Activated CD4-positive, alpha-beta T cell treated with anti-CD3 and anti-CD28 coated beads for 36 hours (primary cell): Measurements from ENCODE around the gene ONECUT1. TPM values are rescaled to one million over a fixed set of nuclear protein-coding genes. Genes with fewer than 3 reads are reported as not detected.

ENCODE experiments used
- ATAC-seq: fragments of 200-7000 bp; cut with Tn5 transposase; one replicate; pipeline ENCODE4 v1.10.0; 2021; ENCODE audit warnings: mild to moderate bottlenecking, moderate library complexity
- CTCF ChIA-PET: fragments of 350-600 bp; sonication (Branson Sonifier 250); formaldehyde crosslinking; loops from one replicate; lab custom pipeline; 2021; ENCODE audit warnings: antibody characterized with exemption; lab: Charles Lee
- POLR2A ChIA-PET: fragments of 350-600 bp; sonication (Branson Sonifier 250); formaldehyde crosslinking; loops from one replicate; lab custom pipeline; 2021; ENCODE audit warnings: antibody characterized with exemption, inconsistent platforms; lab: Charles Lee
- DNase-seq: peaks from one replicate; pipeline ENCODE4 v3.0.0-alpha.2; 2020
- H3K27ac Mint-ChIP-seq: one replicate; pipeline ENCODE4 v1.8.0; 2021; ENCODE audit warnings: mixed read lengths
- H3K27me3 Mint-ChIP-seq: one replicate; pipeline ENCODE4 v1.8.0; 2021; ENCODE audit warnings: mixed read lengths
- H3K36me3 Mint-ChIP-seq: one replicate; pipeline ENCODE4 v1.8.0; 2021; ENCODE audit warnings: low read depth, mixed read lengths
- H3K4me1 Mint-ChIP-seq: one replicate; pipeline ENCODE4 v1.8.0; 2021; ENCODE audit warnings: mixed read lengths
- H3K4me3 Mint-ChIP-seq: one replicate; pipeline ENCODE4 v1.8.0; 2021; ENCODE audit warnings: mild to moderate bottlenecking, moderate library complexity, mixed read lengths
- H3K9me3 Mint-ChIP-seq: one replicate; pipeline ENCODE4 v1.8.0; 2021; ENCODE audit warnings: low read depth, mixed read lengths
- intact Hi-C, 2 experiments: fragments of 100-400 bp; cut with DNase I in 1 of 2; cut with micrococcal nuclease in 1 of 2; formaldehyde crosslinking; loops; one replicate each; pipeline versions ENCODE4 v1.14.2 to v1.15.1; 2022 to 2024; cut with DNase I, micrococcal nuclease
- total RNA-seq, 2 experiments: library from RNA; stranded (reverse); gene quantifications; one replicate each; pipeline ENCODE4 v1.2.3, GENCODE V29; 2021

ONECUT1 gene
- total RNA-seq, 2 experiments from 2014 or later: not detected

- no peaks in the 10 kb centered on the region for H3K4me1 Mint-ChIP-seq
- no peaks in the 10 kb centered on the region for H3K27me3 Mint-ChIP-seq
- H3K36me3 Mint-ChIP-seq: no peaks in the 10 kb centered on the region
- no peak for ATAC-seq
- no peak overlapping the region for H3K4me3 Mint-ChIP-seq
- no peaks in the 10 kb centered on the region for H3K9me3 Mint-ChIP-seq
- CTCF ChIA-PET: interaction anchor here (0.6 to 1.2 kb wide), 6 partner anchors 125 to 502 kb away, joined by 3 to 6 read pairs (median 3); no protein-coding TSS in a partner anchor
- no peak overlapping the region for H3K27ac Mint-ChIP-seq
- DNase-seq: no peak
- POLR2A ChIA-PET: no interaction called here
- intact Hi-C loops: loop anchor here in 1 of 2 experiments (5.0 kb wide), 1 partner anchor 170 kb away; the partner anchor contains the start of gene ARPP19
These were observed 52.4 kb downstream of the ONECUT1 start for GRCh38 chr15:52737720-52738119.

DNA sequence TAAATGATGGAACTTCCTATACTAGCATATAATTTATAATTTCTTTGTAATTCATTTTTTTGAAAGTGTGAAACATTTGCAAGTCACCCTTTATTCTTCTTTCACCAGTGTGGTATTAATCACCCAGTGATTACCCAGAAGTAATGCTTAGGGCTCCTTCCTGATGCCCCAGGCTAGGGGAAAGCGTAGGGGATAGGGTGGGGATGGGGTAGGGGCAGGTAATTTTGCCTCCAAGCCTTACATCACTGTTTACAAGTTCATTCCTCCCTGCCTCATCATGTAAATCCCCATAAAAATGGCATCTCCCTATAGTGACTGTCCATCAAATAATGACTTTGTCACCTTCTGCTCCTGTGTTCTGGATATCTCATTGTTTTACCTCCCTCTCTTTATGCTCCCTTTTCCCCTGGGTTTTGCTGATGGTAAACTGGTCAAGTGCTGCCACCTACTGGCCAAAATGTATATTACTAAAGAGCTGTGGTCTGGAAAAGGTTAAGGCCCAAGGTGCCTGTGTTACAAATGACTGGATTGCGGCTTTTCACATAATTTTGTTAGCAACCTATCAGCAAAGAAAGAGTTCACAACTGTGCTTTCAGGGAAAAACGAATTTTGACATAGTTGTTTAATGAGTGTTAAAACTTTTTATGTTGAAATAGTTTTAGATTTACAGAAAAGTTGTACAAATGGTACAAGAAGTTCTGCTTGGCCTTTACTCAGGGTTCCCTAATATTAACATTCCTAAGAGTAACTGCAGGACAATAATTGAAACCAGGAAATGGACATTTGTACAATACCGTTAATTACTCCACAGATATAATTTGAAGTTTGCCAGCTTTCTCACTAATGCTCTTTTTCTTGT lies 54.7 kb downstream of the ONECUT1 start:
- H3K4me1 Mint-ChIP-seq: peaks cover 5% of the 10 kb centered on the region
- no peaks in the 10 kb centered on the region for H3K36me3 Mint-ChIP-seq
- no peaks in the 10 kb centered on the region for H3K9me3 Mint-ChIP-seq
- ChIA-PET CTCF (interaction anchor here (0.6 to 3.6 kb wide), 22 partner anchors 12 to 657 kb away, joined by 3 to 67 read pairs (median 4); no protein-coding TSS in a partner anchor), POLR2A (no interaction called here)
- no peak overlapping the region for H3K4me3 Mint-ChIP-seq
- no peak overlapping the region for H3K27ac Mint-ChIP-seq
- DNase-seq (peak; percentile 77), ATAC-seq (peak; percentile 91)
- intact Hi-C loops: loop anchor here (1.0 to 5.0 kb wide), 5 partner anchors 167 to 479 kb away; partner anchors contain the start of gene ARPP19 (in 2 of the 2)
- no peaks in the 10 kb centered on the region for H3K27me3 Mint-ChIP-seq

DNA sequence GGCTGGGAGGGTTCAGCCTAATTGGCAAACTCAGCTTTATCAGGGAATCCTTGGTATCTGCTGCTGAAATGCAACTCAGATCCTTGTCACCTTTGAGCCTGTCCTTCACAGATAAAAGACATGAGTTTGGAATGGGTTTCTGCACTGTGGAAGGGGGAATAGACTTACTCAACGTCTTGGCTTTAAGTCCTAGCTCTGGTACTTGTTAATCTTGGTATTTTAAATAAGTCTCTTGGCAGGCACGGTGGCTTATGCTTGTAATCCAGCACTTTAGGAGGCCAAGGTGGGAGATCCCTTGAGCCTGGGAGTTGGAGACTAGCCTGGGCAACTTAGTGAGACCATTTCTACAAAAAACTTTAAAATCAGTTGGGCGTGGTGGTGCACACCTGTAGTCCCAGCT lies 55.8 kb downstream of the ONECUT1 start:
- no peak for DNase-seq
- H3K36me3 Mint-ChIP-seq: no peaks in the 10 kb centered on the region
- no peak overlapping the region for H3K27ac Mint-ChIP-seq
- no peaks in the 10 kb centered on the region for H3K27me3 Mint-ChIP-seq
- H3K9me3 Mint-ChIP-seq: no peaks in the 10 kb centered on the region
- no peak overlapping the region for H3K4me3 Mint-ChIP-seq
- no peak for ATAC-seq
- H3K4me1 Mint-ChIP-seq: peaks cover 15% of the 10 kb centered on the region
- ChIA-PET CTCF (interaction anchor here (0.6 to 3.6 kb wide), 12 partner anchors 24 to 637 kb away, joined by 3 to 67 read pairs (median 4); no protein-coding TSS in a partner anchor), POLR2A (no interaction called here)
- intact Hi-C loops: loop anchor here (2.0 to 5.0 kb wide), 2 partner anchors 57 to 166 kb away; partner anchors contain the start of genes ARPP19 (in 1 of the 2) and ATOSA (in 1 of the 2)

- CTCF ChIA-PET: interaction anchor here (0.9 to 3.6 kb wide), 6 partner anchors 77 to 526 kb away, joined by 3 to 67 read pairs (median 4); no protein-coding TSS in a partner anchor
- DNase-seq (no peak), ATAC-seq (no peak)
- no peak overlapping the region for H3K27ac Mint-ChIP-seq
- H3K9me3 Mint-ChIP-seq: no peaks in the 10 kb centered on the region
- no peaks in the 10 kb centered on the region for H3K27me3 Mint-ChIP-seq
- H3K4me1 Mint-ChIP-seq: peaks cover 20% of the 10 kb centered on the region
- no peak overlapping the region for H3K4me3 Mint-ChIP-seq
- no peaks in the 10 kb centered on the region for H3K36me3 Mint-ChIP-seq
- intact Hi-C loops: loop anchor here (2.0 to 5.0 kb wide), 2 partner anchors 56 to 165 kb away; partner anchors contain the start of genes ARPP19 (in 1 of the 2) and ATOSA (in 1 of the 2)
- POLR2A ChIA-PET: no interaction called here
These were observed 56.4 kb downstream of the ONECUT1 start for GRCh38 chr15:52733696-52734255.

GRCh38 chr15:52733088-52733487 lies 57.0 kb downstream of the ONECUT1 start:
- peaks cover 24% of the 10 kb centered on the region for H3K4me1 Mint-ChIP-seq
- no peak overlapping the region for H3K27ac Mint-ChIP-seq
- no peaks in the 10 kb centered on the region for H3K27me3 Mint-ChIP-seq
- ChIA-PET CTCF (interaction anchor here (3.6 kb wide), 2 partner anchors 401 to 477 kb away, joined by 20 to 67 read pairs; no protein-coding TSS in a partner anchor), POLR2A (no interaction called here)
- ATAC-seq (no peak), DNase-seq (no peak)
- no peaks in the 10 kb centered on the region for H3K9me3 Mint-ChIP-seq
- no peaks in the 10 kb centered on the region for H3K36me3 Mint-ChIP-seq
- no peak overlapping the region for H3K4me3 Mint-ChIP-seq
- intact Hi-C loops: loop anchor here in 1 of 2 experiments (5.0 kb wide), 1 partner anchor 56 kb away; the partner anchor contains the start of gene ATOSA

GRCh38 chr15:52732551-52732950 lies 57.6 kb downstream of the ONECUT1 start:
- H3K4me1 Mint-ChIP-seq: peaks cover 27% of the 10 kb centered on the region
- no peak for ATAC-seq
- H3K9me3 Mint-ChIP-seq: no peaks in the 10 kb centered on the region
- no peaks in the 10 kb centered on the region for H3K36me3 Mint-ChIP-seq
- no peak for DNase-seq
- H3K27ac Mint-ChIP-seq: no peak overlapping the region
- intact Hi-C loops: loop anchor here in 1 of 2 experiments (5.0 kb wide), 1 partner anchor 55 kb away; the partner anchor contains the start of gene ATOSA
- ChIA-PET CTCF (interaction anchor here (0.7 to 1.8 kb wide), 2 partner anchors 344 to 476 kb away, joined by 3 to 6 read pairs; no protein-coding TSS in a partner anchor), POLR2A (no interaction called here)
- no peak overlapping the region for H3K4me3 Mint-ChIP-seq
- H3K27me3 Mint-ChIP-seq: no peaks in the 10 kb centered on the region

- ATAC-seq (no peak), DNase-seq (no peak)
- Mint-ChIP-seq H3K4me3 (no peak overlapping the region), H3K27ac (no peak overlapping the region), H3K36me3 (no peaks in the 10 kb centered on the region), H3K4me1 (peaks cover 27% of the 10 kb centered on the region), H3K9me3 (no peaks in the 10 kb centered on the region), H3K27me3 (no peaks in the 10 kb centered on the region)
- CTCF ChIA-PET: interaction anchor here (0.7 to 1.8 kb wide), 5 partner anchors 16 to 476 kb away, joined by 3 to 6 read pairs (median 3); no protein-coding TSS in a partner anchor
- POLR2A ChIA-PET: no interaction called here
- intact Hi-C loops: loop anchor here (2.0 to 5.0 kb wide), 2 partner anchors 53 to 55 kb away; partner anchors contain the start of gene ATOSA (in 2 of the 2)
These were observed 58.2 kb downstream of the ONECUT1 start for GRCh38 chr15:52731732-52732470.

GRCh38 chr15:52731004-52731403 lies 59.1 kb downstream of the ONECUT1 start:
- intact Hi-C loops: loop anchor here (2.0 to 5.0 kb wide), 2 partner anchors 52 to 54 kb away; partner anchors contain the start of gene ATOSA (in 2 of the 2)
- H3K27ac Mint-ChIP-seq: peak overlapping the region; percentile 45
- DNase-seq (no peak), ATAC-seq (no peak)
- ChIA-PET POLR2A (no interaction called here), CTCF (interaction anchor here (1.0 to 1.8 kb wide), 3 partner anchors 17 to 475 kb away, joined by 3 to 6 read pairs (median 3); no protein-coding TSS in a partner anchor)
- H3K4me1 Mint-ChIP-seq: peaks cover 27% of the 10 kb centered on the region
- no peaks in the 10 kb centered on the region for H3K36me3 Mint-ChIP-seq
- H3K9me3 Mint-ChIP-seq: no peaks in the 10 kb centered on the region
- H3K4me3 Mint-ChIP-seq: no peak overlapping the region
- no peaks in the 10 kb centered on the region for H3K27me3 Mint-ChIP-seq

- intact Hi-C loops: loop anchor here (2.0 to 5.0 kb wide), 2 partner anchors 52 to 53 kb away; partner anchors contain the start of gene ATOSA (in 2 of the 2)
- no peaks in the 10 kb centered on the region for H3K27me3 Mint-ChIP-seq
- no peaks in the 10 kb centered on the region for H3K9me3 Mint-ChIP-seq
- POLR2A ChIA-PET: interaction anchor here (0.7 kb wide), 1 partner anchor 468 kb away, joined by 3 read pairs; no protein-coding TSS in a partner anchor
- peak overlapping the region; percentile 81 for H3K27ac Mint-ChIP-seq
- H3K4me1 Mint-ChIP-seq: peaks cover 27% of the 10 kb centered on the region
- no peaks in the 10 kb centered on the region for H3K36me3 Mint-ChIP-seq
- no peak for ATAC-seq
- DNase-seq: no peak
- CTCF ChIA-PET: interaction anchor here (1.0 to 1.8 kb wide), 2 partner anchors 56 to 474 kb away, joined by 3 to 6 read pairs; no protein-coding TSS in a partner anchor
- no peak overlapping the region for H3K4me3 Mint-ChIP-seq
These were observed 59.5 kb downstream of the ONECUT1 start for GRCh38 chr15:52730594-52730993.

DNA sequence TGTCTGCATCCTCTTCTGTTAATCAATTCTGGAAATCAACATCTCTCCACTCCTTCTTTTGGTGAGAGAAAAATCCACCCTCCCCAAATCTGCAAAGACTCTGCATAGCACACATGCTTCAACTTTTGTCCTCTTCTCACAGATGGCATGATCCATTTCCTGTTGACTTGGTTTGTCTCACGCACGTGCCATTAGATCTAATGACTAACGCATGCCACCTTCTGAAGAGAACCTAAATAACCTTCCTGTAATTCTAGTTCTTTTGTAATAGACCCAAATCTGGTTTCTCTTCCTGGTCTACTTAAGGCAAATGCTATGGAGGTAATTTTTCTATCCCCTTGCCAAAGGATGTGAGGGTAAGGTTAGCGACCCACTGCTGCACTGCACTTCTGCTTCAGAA lies 60.0 kb downstream of the ONECUT1 start:
- peak; percentile 78 for ATAC-seq
- ChIA-PET CTCF (no interaction called here), POLR2A (interaction anchor here (0.7 kb wide), 1 partner anchor 468 kb away, joined by 3 read pairs; no protein-coding TSS in a partner anchor)
- Mint-ChIP-seq H3K9me3 (no peaks in the 10 kb centered on the region), H3K36me3 (no peaks in the 10 kb centered on the region), H3K27me3 (no peaks in the 10 kb centered on the region), H3K4me3 (no peak overlapping the region), H3K27ac (peak overlapping the region; percentile 81), H3K4me1 (peaks cover 27% of the 10 kb centered on the region)
- intact Hi-C loops: loop anchor here (2.0 to 5.0 kb wide), 2 partner anchors 51 to 53 kb away; partner anchors contain the start of gene ATOSA (in 2 of the 2)
- peak; percentile 47 for DNase-seq
